ENCODE data around the gene NAPSA.

DNA sequence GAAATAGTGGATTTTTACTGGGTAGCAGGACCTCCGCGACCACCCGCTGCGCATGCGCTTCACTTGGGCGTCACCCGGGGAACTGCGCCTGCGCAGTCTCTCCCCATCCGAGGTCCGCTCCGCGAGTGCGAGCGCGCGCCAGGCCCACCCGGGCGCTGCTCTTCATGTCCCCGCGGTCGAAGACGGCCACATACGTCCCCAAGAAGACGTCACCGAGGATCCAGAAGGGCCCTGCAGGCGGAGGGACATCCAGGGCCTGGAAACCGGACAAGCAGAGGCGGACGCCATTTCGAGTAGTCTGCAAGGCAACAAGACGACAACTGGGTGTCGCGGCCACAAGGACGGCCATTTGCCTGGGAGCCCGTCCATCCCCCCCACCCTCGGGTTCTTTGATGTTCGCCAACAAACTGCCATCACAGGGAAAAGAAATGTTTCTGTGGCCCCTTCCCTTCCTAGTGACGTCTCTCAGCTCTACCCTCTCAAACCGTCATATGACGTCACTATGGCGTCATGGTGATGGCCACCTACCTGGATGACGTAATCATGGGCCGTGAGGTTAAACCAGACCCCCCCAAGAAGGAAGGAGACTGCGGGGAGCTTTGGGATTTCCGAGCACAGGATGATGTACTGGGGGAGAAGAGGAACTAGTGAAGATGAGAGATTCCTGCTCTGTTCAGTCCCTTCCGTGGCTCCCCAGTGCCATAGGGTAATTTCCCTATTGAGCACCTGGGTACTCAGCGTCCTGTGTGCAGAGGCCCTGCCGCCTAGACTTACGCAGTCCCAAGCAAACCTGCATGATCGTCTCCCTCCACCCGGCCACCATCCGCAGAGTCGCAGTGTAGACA, 6.7 kb downstream of the NAPSA start:
- TF ChIP-seq, protein P1, sequence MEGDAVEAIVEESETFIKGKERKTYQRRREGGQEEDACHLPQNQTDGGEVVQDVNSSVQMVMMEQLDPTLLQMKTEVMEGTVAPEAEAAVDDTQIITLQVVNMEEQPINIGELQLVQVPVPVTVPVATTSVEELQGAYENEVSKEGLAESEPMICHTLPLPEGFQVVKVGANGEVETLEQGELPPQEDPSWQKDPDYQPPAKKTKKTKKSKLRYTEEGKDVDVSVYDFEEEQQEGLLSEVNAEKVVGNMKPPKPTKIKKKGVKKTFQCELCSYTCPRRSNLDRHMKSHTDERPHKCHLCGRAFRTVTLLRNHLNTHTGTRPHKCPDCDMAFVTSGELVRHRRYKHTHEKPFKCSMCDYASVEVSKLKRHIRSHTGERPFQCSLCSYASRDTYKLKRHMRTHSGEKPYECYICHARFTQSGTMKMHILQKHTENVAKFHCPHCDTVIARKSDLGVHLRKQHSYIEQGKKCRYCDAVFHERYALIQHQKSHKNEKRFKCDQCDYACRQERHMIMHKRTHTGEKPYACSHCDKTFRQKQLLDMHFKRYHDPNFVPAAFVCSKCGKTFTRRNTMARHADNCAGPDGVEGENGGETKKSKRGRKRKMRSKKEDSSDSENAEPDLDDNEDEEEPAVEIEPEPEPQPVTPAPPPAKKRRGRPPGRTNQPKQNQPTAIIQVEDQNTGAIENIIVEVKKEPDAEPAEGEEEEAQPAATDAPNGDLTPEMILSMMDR (IDR thresholded peaks at IDR 0.05; ENCODE audit: insufficient read depth, low read depth, low read length) = no peak
- TF ChIP-seq EZH2 (IDR thresholded peaks at IDR 0.05; ENCODE audit: insufficient read depth, low read length) = no peak

Measured in astrocyte (in vitro differentiated cells and primary cell).